Ascending aorta (tissue), 2 donors: ENCODE measurements around the gene CENPK. TPM values are rescaled to one million over a fixed set of nuclear protein-coding genes. Genes with fewer than 3 reads are reported as not detected.

Experiments
- DNase-seq, 2 donors: peaks; one replicate each; pipeline ENCODE4 v3.0.0-alpha.2; 2019; ENCODE audit warnings: low spot score in 2 of 2
- H3K27ac ChIP-seq, 2 donors: fragments of 200-600 bp; sonication (generic); one replicate each; pipeline ENCODE4 v1.5.1; 2016 to 2017; ENCODE audit warnings: mild to moderate bottlenecking in 1 of 2
- H3K27me3 ChIP-seq: fragments of 200-600 bp; sonication (generic); one replicate; pipeline ENCODE4 v1.5.1; 2017
- H3K36me3 ChIP-seq, 2 donors: fragments of 200-600 bp; sonication (generic); one replicate each; pipeline ENCODE4 v1.5.1; 2016
- H3K4me1 ChIP-seq, 2 donors: fragments of 200-600 bp; sonication (generic); one replicate each; pipeline ENCODE4 v1.5.1; 2016 to 2017; ENCODE audit warnings: mild to moderate bottlenecking in 1 of 2
- H3K4me3 ChIP-seq, 2 donors: fragments of 200-600 bp; sonication (generic); one replicate each; pipeline ENCODE4 v1.5.1; 2016 to 2017; ENCODE audit warnings: mild to moderate bottlenecking in 1 of 2
- H3K9me3 ChIP-seq, 2 donors: fragments of 200-600 bp; sonication (generic); one replicate each; pipeline ENCODE4 v1.5.1; 2016
- CTCF ChIP-seq, 3 experiments: fragments of 200-600 bp in 2 of 3; fragments of 450-650 bp in 1 of 3; sonication (generic) in 2 of 3; IDR thresholded peaks; one replicate each; pipeline ENCODE4 v1.5.1; 2016 to 2019; ENCODE audit warnings: antibody characterized with exemption in 3 of 3, mild to moderate bottlenecking in 1 of 3, moderate library complexity in 1 of 3
- intact Hi-C: fragments of 100-400 bp; cut with DNase I; formaldehyde crosslinking; loops from one replicate; pipeline ENCODE4 v1.15.1; 2023
- total RNA-seq: library from RNA; depleted of rRNA; stranded (reverse); fragments of >200 nt; gene quantifications from one replicate; pipeline ENCODE4 v1.1.0, GENCODE V29; 2016

CENPK gene
- total RNA-seq, 1 donor from 2014 or later = 5.2 TPM

- Histone ChIP-seq H3K4me3 (peak overlapping the region; percentile 61 to 69), H3K36me3 (no peaks in the 10 kb centered on the region), H3K9me3 (no peaks in the 10 kb centered on the region), H3K27ac (peak overlapping the region; percentile 92), H3K4me1 (peaks cover 0 to 2% of the 10 kb centered on the region in 2 donors), H3K27me3 (no peaks in the 10 kb centered on the region)
- intact Hi-C loops = loop anchor here (1.0 to 10.0 kb wide), 11 partner anchors 79 to 673 kb away; partner anchors contain the start of genes CENPK, PPWD1 and SREK1
- no peak for DNase-seq
- TF ChIP-seq CTCF (IDR thresholded peaks at IDR 0.05) = peak; percentile 49 to 68 (median 63)
Observed at GRCh38 chr5:65483546-65484346, 79.2 kb downstream of the CENPK start.

- Histone ChIP-seq H3K4me3 (peak overlapping the region; percentile 61 to 69), H3K27ac (peak overlapping the region; percentile 92), H3K4me1 (peaks cover 0 to 3% of the 10 kb centered on the region in 2 donors), H3K9me3 (no peaks in the 10 kb centered on the region), H3K27me3 (no peaks in the 10 kb centered on the region), H3K36me3 (no peaks in the 10 kb centered on the region)
- intact Hi-C loops = loop anchor here (1.0 to 10.0 kb wide), 11 partner anchors 79 to 672 kb away; partner anchors contain the start of genes CENPK, PPWD1 and SREK1
- DNase-seq = no peak
- TF ChIP-seq CTCF (IDR thresholded peaks at IDR 0.05) = no peak
Observed at GRCh38 chr5:65482736-65483545, 80.0 kb downstream of the CENPK start.

- no peaks in the 10 kb centered on the region for H3K36me3 ChIP-seq
- no peak for TF ChIP-seq CTCF (IDR thresholded peaks at IDR 0.05)
- no peaks in the 10 kb centered on the region for H3K9me3 ChIP-seq
- peak overlapping the region; percentile 61 to 69 for H3K4me3 ChIP-seq
- no peaks in the 10 kb centered on the region for H3K27me3 ChIP-seq
- no peak for DNase-seq
- intact Hi-C loops = loop anchor here (2.0 to 10.0 kb wide), 9 partner anchors 80 to 672 kb away; partner anchors contain the start of genes CENPK, PPWD1 and SREK1
- H3K27ac ChIP-seq = peak overlapping the region; percentile 92
- peaks cover 0 to 3% of the 10 kb centered on the region in 2 donors for H3K4me1 ChIP-seq
Observed at GRCh38 chr5:65482296-65482735, 80.7 kb downstream of the CENPK start.

GRCh38 chr5:65481635-65482295 lies 81.2 kb downstream of the CENPK start, which contains the start of gene ADAMTS6:
ADAMTS6 (minus strand) TSS chr5:65481920; CDS start chr5:65473673, 8,247 bp downstream.
- Histone ChIP-seq H3K4me1 (peaks cover 0 to 3% of the 10 kb centered on the region in 2 donors), H3K9me3 (no peaks in the 10 kb centered on the region), H3K27me3 (no peaks in the 10 kb centered on the region), H3K4me3 (peak within 1 kb of the TSS; percentile 61 to 69), H3K27ac (peak within 1 kb of the TSS; percentile 92), H3K36me3 (no peaks in the 10 kb centered on the region)
- intact Hi-C loops = loop anchor here (2.0 to 10.0 kb wide), 9 partner anchors 81 to 671 kb away; partner anchors contain the start of genes CENPK, PPWD1 and SREK1
- DNase-seq = peak; percentile 74 to 97
- no peak for TF ChIP-seq CTCF (IDR thresholded peaks at IDR 0.05)

- no peak for DNase-seq
- no peak for TF ChIP-seq CTCF (IDR thresholded peaks at IDR 0.05)
- Histone ChIP-seq H3K9me3 (no peaks in the 10 kb centered on the region), H3K4me3 (peak overlapping the region; percentile 61 to 69), H3K27ac (peak overlapping the region; percentile 92), H3K36me3 (no peaks in the 10 kb centered on the region), H3K4me1 (peaks cover 0 to 3% of the 10 kb centered on the region in 2 donors), H3K27me3 (no peaks in the 10 kb centered on the region)
- intact Hi-C loops = loop anchor here (5.0 to 10.0 kb wide), 7 partner anchors 81 to 661 kb away; partner anchors contain the start of genes CENPK, PPWD1 and SREK1
Observed at GRCh38 chr5:65481171-65481581, 81.8 kb downstream of the CENPK start.
